Right lobe of liver (tissue), 6 donors: ENCODE measurements around the gene MTRF1L. TPM values are rescaled to one million over a fixed set of nuclear protein-coding genes. Genes with fewer than 3 reads are reported as not detected.

Source experiments
- ATAC-seq, 4 donors: fragments of 200-7000 bp; cut with Tn5 transposase; one replicate each; pipeline ENCODE4 v1.9.1; 2020; ENCODE audit warnings: mild to moderate bottlenecking in 4 of 4, moderate library complexity in 4 of 4
- DNase-seq, 3 donors: peaks; one replicate each; pipeline ENCODE4 v3.0.0-alpha.2; 2020
- H3K27ac ChIP-seq, 3 donors: fragments of 200-600 bp; one replicate each; pipeline ENCODE4 v1.8.0; 2022
- H3K27me3 ChIP-seq, 2 donors: fragments of 200-600 bp; one replicate each; pipeline ENCODE4 v1.8.0; 2022
- H3K36me3 ChIP-seq, 4 donors: fragments of 200-600 bp; sonication (generic) in 1 of 4; one replicate each; pipeline versions ENCODE4 v1.5.1 to v1.8.0; 2017 to 2022; ENCODE audit warnings: control low read depth in 1 of 4
- H3K4me1 ChIP-seq, 4 donors: fragments of 200-600 bp; sonication (generic) in 1 of 4; one replicate each; pipeline versions ENCODE4 v1.5.1 to v1.8.0; 2017 to 2022; ENCODE audit warnings: control low read depth in 1 of 4
- H3K4me3 ChIP-seq, 3 donors: fragments of 200-600 bp; one replicate each; pipeline ENCODE4 v1.8.0; 2022
- H3K9me3 ChIP-seq, 4 donors: fragments of 200-600 bp; sonication (generic) in 1 of 4; one replicate each; pipeline versions ENCODE4 v1.5.1 to v1.8.0; 2017 to 2022; ENCODE audit warnings: control low read depth in 1 of 4
- CTCF ChIP-seq, 4 donors: fragments of 200-600 bp in 3 of 4; fragments of 450-650 bp in 1 of 4; IDR thresholded peaks; one replicate each; pipeline versions ENCODE4 v1.5.1 to v1.8.0; 2016 to 2022; ENCODE audit warnings: antibody characterized with exemption in 4 of 4, mild to moderate bottlenecking in 2 of 4
- POLR2A ChIP-seq: fragments of 450-650 bp; IDR thresholded peaks from one replicate; pipeline ENCODE4 v1.6.1; 2017; ENCODE audit warnings: antibody characterized with exemption, mild to moderate bottlenecking
- WGBS: methylation state at CpG from one replicate; pipeline ENCODE4 v1.1.6; 2018; ENCODE audit warnings: low coverage, low lambda C conversion rate; ENCODE audit not compliant: insufficient coverage; ENCODE audit errors: missing lambda C conversion rate; 5-methylcytosine and 5-hydroxymethylcytosine counted together
- intact Hi-C, 2 donors: fragments of 100-400 bp; cut with DNase I; formaldehyde crosslinking; loops; one replicate each; pipeline versions ENCODE4 v1.11.2 to v1.14.1; 2022
- total RNA-seq, 6 experiments: library from RNA; depleted of rRNA in 2 of 6; stranded (reverse); fragments of >200 nt in 2 of 6; fragmentation: NEBNext Ultra II Directional in 3 of 6; extraction: Animal tissue kit (Norgen Biotek cat#: 25700) in 3 of 6; gene quantifications; one replicate each; pipeline versions ENCODE4 v1.1.0 to v1.2.4, GENCODE V29; 2016 to 2023
- donor health status: DM: no; HTN: yes; CAD: no.
- donor health status: DM: no; HTN: no; CAD: no.
- donor health status: DM: no; HTN: no; CAD: no.
- donor health status: DM: no; HTN: yes; CAD: no.
- donor health status: DM: no; HTN: yes; CAD: no.

MTRF1L gene
- total RNA-seq, 6 experiments from 2014 or later, result 6.1 to 16.8 (median 9.7) TPM

GRCh38 chr6:153032255-153032882 is 29.9 kb upstream of the MTRF1L start:
- Histone ChIP-seq H3K4me3 (no peak overlapping the region), H3K27me3 (no peaks in the 10 kb centered on the region), H3K9me3 (no peaks in the 10 kb centered on the region), H3K27ac (no peak overlapping the region), H3K36me3 (no peaks in the 10 kb centered on the region), H3K4me1 (peaks cover 0 to 5% (median 0%) of the 10 kb centered on the region in 4 donors)
- intact Hi-C loops, result loop anchor here (10.0 kb wide), 1 partner anchor 482 kb away; no protein-coding TSS in a partner anchor
- peak in 3 of 4 donors; percentile 31 to 72 (median 46) for ATAC-seq
- TF ChIP-seq POLR2A (no peak), CTCF (IDR thresholded peaks at IDR 0.05) (peak; percentile 43 to 55 (median 50))
- WGBS, result 52% methylated on average over 9 of the region's 9 CpGs
- DNase-seq, result no peak

- WGBS, result 30% methylated on average over 1 of the region's 1 CpG
- peak in 1 of 4 donors; percentile 26 for ATAC-seq
Measured at GRCh38 chr6:153031335-153031955, 28.9 kb upstream of the MTRF1L start.

GRCh38 chr6:153028963-153029362 is 26.5 kb upstream of the MTRF1L start:
- Histone ChIP-seq H3K9me3 (no peaks in the 10 kb centered on the region), H3K36me3 (no peaks in the 10 kb centered on the region), H3K27ac (no peak overlapping the region), H3K4me3 (no peak overlapping the region), H3K27me3 (no peaks in the 10 kb centered on the region), H3K4me1 (peaks cover 0 to 5% (median 0%) of the 10 kb centered on the region in 4 donors)
- 30% methylated on average over 4 of the region's 4 CpGs for WGBS
- TF ChIP-seq POLR2A, result no peak
- no peak for TF ChIP-seq CTCF (IDR thresholded peaks at IDR 0.05)
- peak; percentile 75 to 90 (median 79) for ATAC-seq
- intact Hi-C loops, result no loop called here
- no peak for DNase-seq

More at GRCh38 chr6:153031335-153031955, 28.9 kb upstream of the MTRF1L start:
- intact Hi-C loops, result loop anchor here (10.0 kb wide), 1 partner anchor 483 kb away; no protein-coding TSS in a partner anchor
- Histone ChIP-seq H3K4me3 (no peak overlapping the region), H3K4me1 (peaks cover 0 to 5% (median 0%) of the 10 kb centered on the region in 4 donors), H3K36me3 (no peaks in the 10 kb centered on the region), H3K27ac (no peak overlapping the region), H3K9me3 (no peaks in the 10 kb centered on the region), H3K27me3 (no peaks in the 10 kb centered on the region)
- TF ChIP-seq POLR2A (no peak), CTCF (IDR thresholded peaks at IDR 0.05) (no peak)
- DNase-seq, result no peak

GRCh38 chr6:153028286-153028685 is 25.8 kb upstream of the MTRF1L start:
- TF ChIP-seq CTCF (IDR thresholded peaks at IDR 0.05), result no peak
- no peak for TF ChIP-seq POLR2A
- H3K4me3 ChIP-seq, result no peak overlapping the region
- H3K27ac ChIP-seq, result no peak overlapping the region
- no peaks in the 10 kb centered on the region for H3K27me3 ChIP-seq
- intact Hi-C loops, result no loop called here
- DNase-seq, result no peak
- H3K4me1 ChIP-seq, result peaks cover 0 to 5% (median 0%) of the 10 kb centered on the region in 4 donors
- H3K36me3 ChIP-seq, result no peaks in the 10 kb centered on the region
- WGBS, result 92% methylated on average over 2 of the region's 2 CpGs
- no peaks in the 10 kb centered on the region for H3K9me3 ChIP-seq
- no peak for ATAC-seq
